PC-9 (cell line): ENCODE measurements around the gene MYCN. TPM values are rescaled to one million over a fixed set of nuclear protein-coding genes. Genes with fewer than 3 reads are reported as not detected.

Experiments used
- BruUV-seq: library from RNA; stranded (reverse); fragments of 400-500 nt; replicated peaks from 2 replicates; lab custom pipeline; 2021; lab: Mats Ljungman, UMichigan
- CTCF ChIA-PET: fragments of 300-600 bp; sonication (Branson Sonifier 250); formaldehyde crosslinking; loops from one replicate; lab custom pipeline; 2022; ENCODE audit warnings: antibody characterized with exemption; lab: Charles Lee
- POLR2A ChIA-PET: fragments of 300-600 bp; sonication (Branson Sonifier 250); formaldehyde crosslinking; loops from one replicate; lab custom pipeline; 2022; ENCODE audit warnings: antibody characterized with exemption; ENCODE audit not compliant: unreplicated experiment; lab: Charles Lee
- DNase-seq, 2 experiments: peaks; one replicate each; pipeline versions ENCODE4 v3.0.0 to v3.0.0-alpha.2; 2015 to 2022; ENCODE audit warnings: mixed read lengths in 1 of 2
- H2AFZ ChIP-seq: fragments of 200-600 bp; sonication (generic); 2 replicates; pipeline ENCODE4 v1.8.1; 2017; ENCODE audit warnings: antibody characterized with exemption
- H3F3A ChIP-seq: fragments of 200-600 bp; sonication (generic); 2 replicates; pipeline ENCODE4 v1.8.1; 2017; ENCODE audit warnings: antibody characterized with exemption, mild to moderate bottlenecking, low read depth; ENCODE audit not compliant: insufficient read depth
- H3K27ac ChIP-seq: fragments of 200-600 bp; sonication (generic); 2 replicates; pipeline ENCODE4 v1.6.1; 2016; ENCODE audit warnings: mixed run types
- H3K27me3 ChIP-seq: fragments of 200-600 bp; sonication (generic); 2 replicates; pipeline ENCODE4 v1.6.1; 2016; ENCODE audit warnings: low read depth, mixed run types; ENCODE audit not compliant: insufficient read depth
- H3K36me3 ChIP-seq: fragments of 200-600 bp; sonication (generic); 2 replicates; pipeline ENCODE4 v1.6.1; 2016; ENCODE audit warnings: low read depth, mixed run types
- H3K4me1 ChIP-seq: fragments of 200-600 bp; sonication (generic); replicated peaks from 2 replicates; pipeline ENCODE4 v1.6.1; 2016; ENCODE audit warnings: mixed run types; ENCODE audit not compliant: insufficient read depth
- H3K4me2 ChIP-seq: fragments of 200-600 bp; sonication (generic); 2 replicates; pipeline ENCODE4 v1.6.1; 2017; ENCODE audit warnings: mixed run types
- H3K4me3 ChIP-seq: fragments of 200-600 bp; sonication (generic); 2 replicates; pipeline ENCODE4 v1.6.1; 2016; ENCODE audit warnings: mixed run types
- H3K79me2 ChIP-seq: fragments of 200-600 bp; sonication (generic); 2 replicates; pipeline ENCODE4 v1.6.1; 2017; ENCODE audit warnings: low read depth, mixed run types
- H3K9me2 ChIP-seq: fragments of 200-600 bp; sonication (generic); 2 replicates; pipeline ENCODE4 v1.8.1; 2017; ENCODE audit warnings: mild to moderate bottlenecking; ENCODE audit not compliant: insufficient read depth
- H3K9me3 ChIP-seq: fragments of 200-600 bp; sonication (generic); 2 replicates; pipeline ENCODE4 v1.8.1; 2016; ENCODE audit warnings: low read depth; ENCODE audit not compliant: insufficient read depth
- H4K20me1 ChIP-seq: fragments of 200-600 bp; sonication (generic); 2 replicates; pipeline ENCODE4 v1.8.1; 2017; ENCODE audit not compliant: insufficient read depth
- EZH2 ChIP-seq: fragments of 200-600 bp; sonication (generic); IDR thresholded peaks from 2 replicates; pipeline ENCODE4 v1.8.0; 2017; ENCODE audit warnings: antibody characterized with exemption, low read depth
- intact Hi-C: fragments of 100-400 bp; cut with micrococcal nuclease; formaldehyde crosslinking; loops from one replicate; pipeline ENCODE4 v1.10.0; 2022; ENCODE audit not compliant: unreplicated experiment
- total RNA-seq: library from RNA; stranded (reverse); gene quantifications from 2 replicates; pipeline ENCODE4 v1.2.3, GENCODE V29; 2021
- TF ChIP-seq, protein P1 (sequence below): fragments of 200-600 bp; sonication (generic); conservative IDR thresholded peaks from 2 replicates; pipeline ENCODE4 v1.6.1; 2017; ENCODE audit warnings: mixed run types, antibody characterized with exemption, mild to moderate bottlenecking, moderate library complexity

MYCN gene
- total RNA-seq, 1 experiment from 2014 or later, result not detected

DNA sequence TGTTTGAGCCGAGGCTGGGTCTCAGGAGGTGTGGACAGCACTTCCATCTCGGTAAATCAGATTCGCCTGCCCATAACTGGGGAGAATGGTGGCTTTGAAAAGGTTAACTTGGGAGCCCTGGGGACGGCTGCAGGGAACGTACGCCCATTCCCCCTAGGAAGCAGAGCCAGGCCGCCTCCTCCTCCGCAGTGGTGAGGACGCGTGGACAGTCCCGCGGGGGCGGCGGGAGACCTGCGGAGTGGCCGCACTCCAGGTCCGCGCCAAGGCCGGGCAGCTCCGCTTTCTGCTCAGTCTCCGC is 845 bp upstream of the MYCN start:
- H3K27me3 ChIP-seq, result peaks cover 62% of the 10 kb centered on the region
- H4K20me1 ChIP-seq, result no peaks in the 10 kb centered on the region
- no peaks in the 10 kb centered on the region for H3K79me2 ChIP-seq
- CTCF ChIA-PET, result no interaction called here
- no peak overlapping the region for H2AFZ ChIP-seq
- TF ChIP-seq, protein P1, sequence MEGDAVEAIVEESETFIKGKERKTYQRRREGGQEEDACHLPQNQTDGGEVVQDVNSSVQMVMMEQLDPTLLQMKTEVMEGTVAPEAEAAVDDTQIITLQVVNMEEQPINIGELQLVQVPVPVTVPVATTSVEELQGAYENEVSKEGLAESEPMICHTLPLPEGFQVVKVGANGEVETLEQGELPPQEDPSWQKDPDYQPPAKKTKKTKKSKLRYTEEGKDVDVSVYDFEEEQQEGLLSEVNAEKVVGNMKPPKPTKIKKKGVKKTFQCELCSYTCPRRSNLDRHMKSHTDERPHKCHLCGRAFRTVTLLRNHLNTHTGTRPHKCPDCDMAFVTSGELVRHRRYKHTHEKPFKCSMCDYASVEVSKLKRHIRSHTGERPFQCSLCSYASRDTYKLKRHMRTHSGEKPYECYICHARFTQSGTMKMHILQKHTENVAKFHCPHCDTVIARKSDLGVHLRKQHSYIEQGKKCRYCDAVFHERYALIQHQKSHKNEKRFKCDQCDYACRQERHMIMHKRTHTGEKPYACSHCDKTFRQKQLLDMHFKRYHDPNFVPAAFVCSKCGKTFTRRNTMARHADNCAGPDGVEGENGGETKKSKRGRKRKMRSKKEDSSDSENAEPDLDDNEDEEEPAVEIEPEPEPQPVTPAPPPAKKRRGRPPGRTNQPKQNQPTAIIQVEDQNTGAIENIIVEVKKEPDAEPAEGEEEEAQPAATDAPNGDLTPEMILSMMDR, result no peak
- TF ChIP-seq EZH2, result no peak
- no peaks in the 10 kb centered on the region for H3K9me2 ChIP-seq
- no peak overlapping the region for H3K4me3 ChIP-seq
- H3K36me3 ChIP-seq, result no peaks in the 10 kb centered on the region
- no peaks in the 10 kb centered on the region for H3K9me3 ChIP-seq
- no peaks in the 10 kb centered on the region for H3F3A ChIP-seq
- no peak overlapping the region for H3K4me2 ChIP-seq
- POLR2A ChIA-PET, result no interaction called here
- intact Hi-C loops, result loop anchor here (10.0 kb wide), 1 partner anchor 545 kb away; no protein-coding TSS in a partner anchor
- H3K4me1 ChIP-seq, result no peaks in the 10 kb centered on the region
- H3K27ac ChIP-seq, result no peak overlapping the region
- peak in 1 of 2 experiments; percentile 1 for DNase-seq
- no TSS peak for BruUV-seq

- DNase-seq, result no peak
- TF ChIP-seq, protein P1, result no peak
- TF ChIP-seq EZH2, result no peak
- CTCF ChIA-PET, result no interaction called here
- H3K9me3 ChIP-seq, result no peaks in the 10 kb centered on the region
- no peaks in the 10 kb centered on the region for H3K4me1 ChIP-seq
- BruUV-seq, result no TSS peak
- H3K4me3 ChIP-seq, result no peak overlapping the region
- no peak overlapping the region for H3K27ac ChIP-seq
- no peak overlapping the region for H2AFZ ChIP-seq
- no peaks in the 10 kb centered on the region for H3K79me2 ChIP-seq
- no peaks in the 10 kb centered on the region for H4K20me1 ChIP-seq
- peaks cover 64% of the 10 kb centered on the region for H3K27me3 ChIP-seq
- intact Hi-C loops, result no loop called here
- no peak overlapping the region for H3K4me2 ChIP-seq
- POLR2A ChIA-PET, result no interaction called here
- H3K36me3 ChIP-seq, result no peaks in the 10 kb centered on the region
- no peaks in the 10 kb centered on the region for H3K9me2 ChIP-seq
- no peaks in the 10 kb centered on the region for H3F3A ChIP-seq
Measured at GRCh38 chr2:15940661-15941480, 521 bp downstream of the MYCN start.

DNA sequence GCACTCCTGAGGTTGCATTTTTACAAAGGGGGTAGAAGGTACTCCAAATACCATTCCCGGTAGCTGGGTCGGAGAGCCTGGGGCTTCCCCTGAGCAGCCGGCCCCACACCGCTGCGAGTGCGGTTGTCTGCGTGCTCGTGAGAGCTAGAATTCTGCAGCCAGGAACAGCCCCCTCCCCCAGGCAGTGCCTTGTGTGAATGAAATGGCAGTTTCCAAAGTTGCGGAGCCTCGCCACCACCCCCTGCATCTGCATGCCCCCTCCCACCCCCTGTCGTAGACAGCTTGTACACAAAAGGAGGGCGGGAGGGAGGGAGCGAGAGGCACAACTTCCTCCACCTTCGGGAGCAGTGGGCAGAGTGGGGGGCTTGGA is 1.1 kb downstream of the MYCN start:
- Histone ChIP-seq H3K9me3 (no peaks in the 10 kb centered on the region), H3K27me3 (peaks cover 68% of the 10 kb centered on the region), H4K20me1 (no peaks in the 10 kb centered on the region), H3K27ac (no peak overlapping the region), H3F3A (no peaks in the 10 kb centered on the region), H2AFZ (no peak overlapping the region), H3K4me1 (no peaks in the 10 kb centered on the region), H3K36me3 (no peaks in the 10 kb centered on the region), H3K4me3 (no peak overlapping the region), H3K4me2 (no peak overlapping the region), H3K9me2 (no peaks in the 10 kb centered on the region), H3K79me2 (no peaks in the 10 kb centered on the region)
- ChIA-PET CTCF (no interaction called here), POLR2A (no interaction called here)
- intact Hi-C loops, result no loop called here
- no TSS peak for BruUV-seq
- TF ChIP-seq EZH2, result no peak
- TF ChIP-seq, protein P1, result no peak
- DNase-seq, result no peak
